ENCODE results near the gene GRIK2. TPM values are rescaled to one million over a fixed set of nuclear protein-coding genes. Genes with fewer than 3 reads are reported as not detected.

GRIK2 gene
- total RNA-seq, 1 donor from 2014 or later = 0.11 TPM

GRCh38 chr6:101783287-101783686 is 389.8 kb downstream of the GRIK2 start:
- CTCF ChIA-PET = no interaction called here
- intact Hi-C loops (cut with micrococcal nuclease) = no loop called here
- no peaks in the 10 kb centered on the region for H3K27me3 Mint-ChIP-seq

GRCh38 chr6:101784094-101784493 is 390.6 kb downstream of the GRIK2 start:
- Mint-ChIP-seq H3K4me1 (no peaks in the 10 kb centered on the region), H3K9me3 (peaks cover 6% of the 10 kb centered on the region), H3K36me3 (ENCODE audit: low read depth) (no peaks in the 10 kb centered on the region), H3K4me3 (no peak overlapping the region), H3K27me3 (no peaks in the 10 kb centered on the region), H3K27ac (no peak overlapping the region)
- TF ChIP-seq CTCF (IDR thresholded peaks at IDR 0.05) = no peak
- DNase-seq = no peak
- CTCF ChIA-PET = no interaction called here
- intact Hi-C loops (cut with micrococcal nuclease) = no loop called here
- no peak for ATAC-seq (ENCODE audit: low read depth)
- POLR2A ChIA-PET = no interaction called here

More at GRCh38 chr6:101783287-101783686, 389.8 kb downstream of the GRIK2 start:
- Mint-ChIP-seq H3K4me1 (no peaks in the 10 kb centered on the region), H3K4me3 (no peak overlapping the region), H3K27ac (no peak overlapping the region), H3K9me3 (peaks cover 6% of the 10 kb centered on the region), H3K36me3 (ENCODE audit: low read depth) (no peaks in the 10 kb centered on the region)
- TF ChIP-seq CTCF (IDR thresholded peaks at IDR 0.05) = no peak
- POLR2A ChIA-PET = no interaction called here
- ATAC-seq (ENCODE audit: low read depth) = no peak
- DNase-seq = no peak

GRCh38 chr6:101799531-101799930 is 406.0 kb downstream of the GRIK2 start:
- no peak for DNase-seq
- Mint-ChIP-seq H3K4me1 (no peaks in the 10 kb centered on the region), H3K9me3 (peaks cover 5% of the 10 kb centered on the region), H3K36me3 (ENCODE audit: low read depth) (no peaks in the 10 kb centered on the region), H3K27me3 (no peaks in the 10 kb centered on the region), H3K27ac (no peak overlapping the region), H3K4me3 (no peak overlapping the region)
- intact Hi-C loops (cut with micrococcal nuclease) = no loop called here
- no peak for ATAC-seq (ENCODE audit: low read depth)
- no peak for TF ChIP-seq CTCF (IDR thresholded peaks at IDR 0.05)
- ChIA-PET POLR2A (no interaction called here), CTCF (no interaction called here)

- Mint-ChIP-seq H3K4me3 (no peak overlapping the region), H3K36me3 (ENCODE audit: low read depth) (no peaks in the 10 kb centered on the region), H3K27me3 (no peaks in the 10 kb centered on the region), H3K4me1 (no peaks in the 10 kb centered on the region), H3K27ac (no peak overlapping the region), H3K9me3 (no peaks in the 10 kb centered on the region)
- intact Hi-C loops (cut with micrococcal nuclease) = no loop called here
- POLR2A ChIA-PET = no interaction called here
- TF ChIP-seq CTCF (IDR thresholded peaks at IDR 0.05) = no peak
- CTCF ChIA-PET = no interaction called here
- ATAC-seq (ENCODE audit: low read depth) = no peak
- no peak for DNase-seq
These were observed 407.1 kb downstream of the GRIK2 start for GRCh38 chr6:101800598-101800997.

GRCh38 chr6:101803136-101803535 is 409.6 kb downstream of the GRIK2 start:
- no peaks in the 10 kb centered on the region for H3K36me3 Mint-ChIP-seq (ENCODE audit: low read depth)
- intact Hi-C loops (cut with micrococcal nuclease) = no loop called here
- ChIA-PET CTCF (no interaction called here), POLR2A (no interaction called here)
- no peak for DNase-seq
- no peaks in the 10 kb centered on the region for H3K27me3 Mint-ChIP-seq
- no peak overlapping the region for H3K27ac Mint-ChIP-seq
- ATAC-seq (ENCODE audit: low read depth) = no peak
- no peak for TF ChIP-seq CTCF (IDR thresholded peaks at IDR 0.05)
- H3K9me3 Mint-ChIP-seq = no peaks in the 10 kb centered on the region
- no peaks in the 10 kb centered on the region for H3K4me1 Mint-ChIP-seq
- H3K4me3 Mint-ChIP-seq = no peak overlapping the region
